PFSK-1 (cell line): ENCODE data around the gene NUDT16L1.

Experiments
- FOXP2 ChIP-seq: optimal IDR thresholded peaks from 2 replicates; pipeline ENCODE3; 2011; ENCODE audit warnings: borderline replicate concordance, control low read depth, inconsistent platforms; ENCODE audit not compliant: insufficient read depth; ENCODE audit errors: extremely low read length, extremely low read depth
- POLR2AphosphoS5 ChIP-seq: IDR thresholded peaks from 2 replicates; pipeline ENCODE4 v1.6.1; 2012; ENCODE audit warnings: low read depth, mild to moderate bottlenecking, control low read depth, low read length, moderate library complexity
- REST ChIP-seq, 2 experiments: IDR thresholded peaks; 2 replicates each; pipeline versions ENCODE4 v1.6.1 to v1.8.0; 2011 to 2012; ENCODE audit warnings: low read depth in 2 of 2, low read length in 2 of 2, control low read depth in 1 of 2, inconsistent platforms in 1 of 2, mild to moderate bottlenecking in 1 of 2, moderate library complexity in 1 of 2; ENCODE audit not compliant: insufficient read depth in 1 of 2
- SIN3A ChIP-seq: IDR thresholded peaks from 2 replicates; pipeline ENCODE4 v1.6.1; 2012; ENCODE audit warnings: mild to moderate bottlenecking, low read length, moderate library complexity, borderline replicate concordance; ENCODE audit not compliant: insufficient read depth
- TAF1 ChIP-seq: IDR thresholded peaks from 2 replicates; pipeline ENCODE4 v1.6.1; 2012; ENCODE audit warnings: low read length, control low read depth, borderline replicate concordance; ENCODE audit not compliant: insufficient read depth

Gene NUDT16L1

GRCh38 chr16:4678596-4678995, 14.8 kb upstream of the NUDT16L1 start:
- TF ChIP-seq SIN3A, result no peak

DNA sequence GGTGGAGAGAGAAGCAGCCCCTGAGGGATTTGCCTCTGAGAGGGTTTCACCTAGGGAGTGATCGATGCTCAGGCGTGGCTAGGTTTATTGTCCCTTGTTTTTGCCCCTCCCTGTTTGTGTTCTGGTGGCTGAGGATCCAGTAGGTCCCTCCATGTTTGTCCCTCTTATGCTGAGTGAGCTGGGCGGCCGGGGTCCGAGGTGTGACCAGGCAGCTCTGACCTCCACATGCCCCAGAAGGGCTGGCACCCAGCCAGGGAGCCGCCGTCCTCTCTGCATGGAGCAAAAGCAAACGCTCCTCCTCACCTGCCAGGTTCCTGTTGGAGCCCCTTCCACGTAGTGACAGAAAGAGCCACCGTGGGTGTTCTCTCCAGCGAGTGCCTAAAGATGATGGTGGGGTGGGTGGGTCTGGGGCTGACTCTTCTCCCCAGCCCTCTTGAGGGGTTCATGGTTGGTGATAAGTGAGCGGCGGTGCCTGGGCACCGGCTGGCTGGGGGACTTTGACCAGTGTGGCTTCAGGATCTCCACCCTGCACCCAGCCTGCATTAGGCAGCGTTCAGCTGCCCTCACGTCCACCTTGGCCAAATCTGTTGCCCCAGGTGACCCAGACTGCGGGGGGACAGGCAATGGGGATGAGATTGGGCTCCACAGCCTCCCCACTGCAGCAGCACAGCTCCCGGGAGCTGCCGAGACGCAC, 14.1 kb upstream of the NUDT16L1 start:
- TF ChIP-seq FOXP2 (no peak), REST (IDR thresholded peaks at IDR 0.05; ENCODE audit: insufficient read depth in 1 of 2, low read depth in 2 of 2, low read length in 2 of 2) (no peak), POLR2AphosphoS5 (no peak), SIN3A (no peak), TAF1 (no peak)

DNA sequence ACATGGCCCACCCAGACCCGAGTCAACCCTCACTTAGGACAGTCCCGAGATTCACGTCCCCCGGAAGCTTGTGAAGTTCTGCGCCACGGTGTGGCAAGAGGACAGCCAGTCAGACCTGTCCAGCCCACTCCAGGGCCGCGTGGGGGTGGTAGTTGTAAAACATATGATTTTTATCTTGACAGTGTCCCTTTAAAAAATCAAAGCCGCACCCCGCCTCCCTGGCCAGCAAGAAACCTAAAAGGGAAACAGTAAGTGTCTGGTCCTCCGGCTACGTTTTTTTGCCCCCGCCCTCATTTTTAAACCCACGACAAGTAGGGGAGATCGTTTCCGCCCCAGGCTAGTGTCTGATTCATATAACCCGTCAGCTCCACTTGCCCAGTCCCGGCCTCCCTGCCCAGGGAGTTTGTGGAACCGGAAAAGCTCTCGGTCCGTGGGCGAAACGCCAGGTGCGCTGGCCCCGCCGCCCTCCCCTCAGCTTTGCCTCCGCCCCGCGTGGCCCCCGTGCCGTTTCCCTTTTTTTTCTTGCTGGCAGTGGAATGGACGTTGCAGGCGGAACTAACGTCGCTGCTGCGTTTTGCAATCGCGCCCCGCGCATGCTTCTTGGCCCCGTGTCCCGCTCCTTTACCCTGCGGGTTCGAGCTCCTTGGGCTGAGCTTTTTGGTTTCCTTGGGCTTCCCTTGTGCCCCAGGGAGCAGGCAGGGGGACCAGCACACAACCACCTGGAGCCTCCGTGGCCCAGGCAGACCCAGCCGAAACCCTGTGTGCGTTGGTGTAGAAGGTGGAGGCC, 13.3 kb upstream of the NUDT16L1 start:
- TF ChIP-seq POLR2AphosphoS5, result peak; percentile 59
- peak; percentile 70; the same call in 1 of the 2 replicates for TF ChIP-seq SIN3A
- TF ChIP-seq REST (IDR thresholded peaks at IDR 0.05; ENCODE audit: insufficient read depth in 1 of 2, low read depth in 2 of 2, low read length in 2 of 2), result no peak

DNA sequence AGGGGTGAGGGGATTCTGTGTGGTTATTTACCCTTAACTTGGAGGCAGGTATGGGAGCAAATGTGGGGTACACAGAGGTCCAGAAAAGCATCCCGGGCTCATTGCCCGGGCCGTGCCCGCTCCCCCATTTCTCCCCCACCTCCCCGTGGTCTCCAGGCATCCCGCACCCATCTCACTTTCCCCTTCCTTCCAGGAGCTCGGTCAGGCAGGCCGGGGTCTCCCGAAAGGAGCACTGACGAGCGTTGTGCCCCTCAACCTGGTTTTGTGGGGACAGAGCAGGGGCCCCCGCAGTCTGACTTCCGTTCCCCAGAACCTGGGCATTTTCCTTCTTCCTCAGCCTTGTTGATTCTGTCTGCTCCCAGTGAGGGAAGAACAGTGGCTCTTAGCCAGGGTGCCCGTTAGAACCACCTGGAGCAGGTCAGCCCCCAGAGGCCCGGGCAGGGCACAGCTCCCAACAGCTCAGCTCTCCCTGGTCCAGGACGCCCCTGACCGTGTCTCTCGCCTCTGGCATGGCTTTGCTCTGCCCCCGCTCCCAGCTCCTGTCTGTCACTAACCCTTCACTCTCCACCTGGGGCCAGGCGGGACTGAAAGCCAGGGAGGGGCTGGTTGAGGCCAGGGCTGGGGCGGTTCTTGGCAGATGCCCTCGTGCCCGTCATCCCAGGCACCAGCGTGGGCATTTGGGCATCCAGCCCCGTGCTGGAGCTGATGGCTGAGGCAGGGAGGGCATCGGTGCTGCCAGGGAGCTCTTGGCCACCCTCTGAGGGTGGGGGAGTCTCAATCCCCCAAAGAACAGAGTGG, 12.5 kb upstream of the NUDT16L1 start:
- TF ChIP-seq REST (IDR thresholded peaks at IDR 0.05; ENCODE audit: insufficient read depth in 1 of 2, low read depth in 2 of 2, low read length in 2 of 2) (no peak), POLR2AphosphoS5 (no peak), TAF1 (no peak), SIN3A (no peak), FOXP2 (no peak)

GRCh38 chr16:4681471-4682083, 11.8 kb upstream of the NUDT16L1 start:
- TF ChIP-seq POLR2AphosphoS5, result no peak
- no peak for TF ChIP-seq REST (IDR thresholded peaks at IDR 0.05; ENCODE audit: insufficient read depth in 1 of 2, low read depth in 2 of 2, low read length in 2 of 2)
- no peak for TF ChIP-seq SIN3A
- no peak for TF ChIP-seq FOXP2
- TF ChIP-seq TAF1, result no peak
